ENCODE results near the gene ZBTB21.

The ZBTB21 gene

GRCh38 chr21:42032968-42033367 is 22.8 kb upstream of the ZBTB21 start:
- no peaks in the 10 kb centered on the region for H3K9me3 ChIP-seq (replicated peaks; ENCODE audit: insufficient read depth, low read length)
- peaks cover 39% of the 10 kb centered on the region for H3K4me1 ChIP-seq (ENCODE audit: low read length)
- H3K9me2 ChIP-seq (replicated peaks; ENCODE audit: insufficient read depth, low read length) = no peaks in the 10 kb centered on the region
- peak overlapping the region; percentile 19; the same call in 1 of the 2 replicates for H3K9ac ChIP-seq (ENCODE audit: low read length)
- DNase-seq = peak; percentile 54
- peak overlapping the region; percentile 91 for H3K4me2 ChIP-seq (ENCODE audit: low read depth, low read length)
- H3K36me3 ChIP-seq (replicated peaks; ENCODE audit: insufficient read depth, low read length) = no peaks in the 10 kb centered on the region
- H3K27me3 ChIP-seq (replicated peaks; ENCODE audit: insufficient read depth, low read length) = no peaks in the 10 kb centered on the region
- peaks cover 35% of the 10 kb centered on the region for H3F3A ChIP-seq (ENCODE audit: insufficient read depth, low read length)
- H4K20me1 ChIP-seq (ENCODE audit: insufficient read depth, low read length) = no peaks in the 10 kb centered on the region
- H3K27ac ChIP-seq (ENCODE audit: low read length) = peak overlapping the region; percentile 89; the same call in 1 of the 2 replicates
- H2AFZ ChIP-seq (ENCODE audit: low read length) = peak overlapping the region; percentile 32
- H3K4me3 ChIP-seq (ENCODE audit: low read length) = 0 out of 2 replicates have a peak overlapping the region, but pooled peaks have one; percentile 5
- TF ChIP-seq EZH2phosphoT487 (IDR thresholded peaks at IDR 0.05; ENCODE audit: low read length) = no peak
- TF ChIP-seq EZH2 (optimal IDR thresholded peaks at IDR 0.05; ENCODE audit: low read depth, low read length) = no peak
- TF ChIP-seq CTCF (IDR thresholded peaks at IDR 0.05; ENCODE audit: low read length) = no peak
- peaks cover 23% of the 10 kb centered on the region for H3K79me2 ChIP-seq (ENCODE audit: low read length)

GRCh38 chr21:42032266-42032665 is 22.1 kb upstream of the ZBTB21 start:
- peak overlapping the region; percentile 54 for H3K4me3 ChIP-seq (ENCODE audit: low read length)
- H3K27me3 ChIP-seq (replicated peaks; ENCODE audit: insufficient read depth, low read length) = no peaks in the 10 kb centered on the region
- H3K4me2 ChIP-seq (ENCODE audit: low read depth, low read length) = peak overlapping the region; percentile 91
- peaks cover 23% of the 10 kb centered on the region for H3K79me2 ChIP-seq (ENCODE audit: low read length)
- peak; percentile 26 for DNase-seq
- H3K9ac ChIP-seq (ENCODE audit: low read length) = peak overlapping the region; percentile 80
- peak overlapping the region; percentile 89 for H3K27ac ChIP-seq (ENCODE audit: low read length)
- TF ChIP-seq EZH2phosphoT487 (IDR thresholded peaks at IDR 0.05; ENCODE audit: low read length) (no peak), EZH2 (optimal IDR thresholded peaks at IDR 0.05; ENCODE audit: low read depth, low read length) (no peak), CTCF (IDR thresholded peaks at IDR 0.05; ENCODE audit: low read length) (no peak)
- H3K36me3 ChIP-seq (replicated peaks; ENCODE audit: insufficient read depth, low read length) = no peaks in the 10 kb centered on the region
- H3K9me2 ChIP-seq (replicated peaks; ENCODE audit: insufficient read depth, low read length) = no peaks in the 10 kb centered on the region
- peaks cover 39% of the 10 kb centered on the region for H3K4me1 ChIP-seq (ENCODE audit: low read length)
- no peaks in the 10 kb centered on the region for H3K9me3 ChIP-seq (replicated peaks; ENCODE audit: insufficient read depth, low read length)
- no peak overlapping the region for H2AFZ ChIP-seq (ENCODE audit: low read length)
- H4K20me1 ChIP-seq (ENCODE audit: insufficient read depth, low read length) = no peaks in the 10 kb centered on the region
- peaks cover 35% of the 10 kb centered on the region for H3F3A ChIP-seq (ENCODE audit: insufficient read depth, low read length)

GRCh38 chr21:42031816-42032215 is 21.7 kb upstream of the ZBTB21 start:
- peak; percentile 91 for DNase-seq
- no peaks in the 10 kb centered on the region for H3K27me3 ChIP-seq (replicated peaks; ENCODE audit: insufficient read depth, low read length)
- no peaks in the 10 kb centered on the region for H4K20me1 ChIP-seq (ENCODE audit: insufficient read depth, low read length)

More at GRCh38 chr21:42031816-42032215, 21.7 kb upstream of the ZBTB21 start:
- Histone ChIP-seq H3K4me2 (ENCODE audit: low read depth, low read length) (peak overlapping the region; percentile 91), H3K79me2 (ENCODE audit: low read length) (peaks cover 23% of the 10 kb centered on the region), H3K27ac (ENCODE audit: low read length) (peak overlapping the region; percentile 89), H3K9me2 (replicated peaks; ENCODE audit: insufficient read depth, low read length) (no peaks in the 10 kb centered on the region), H3K36me3 (replicated peaks; ENCODE audit: insufficient read depth, low read length) (no peaks in the 10 kb centered on the region), H3F3A (ENCODE audit: insufficient read depth, low read length) (peaks cover 35% of the 10 kb centered on the region), H3K4me3 (ENCODE audit: low read length) (peak overlapping the region; percentile 54), H3K9me3 (replicated peaks; ENCODE audit: insufficient read depth, low read length) (no peaks in the 10 kb centered on the region), H3K4me1 (ENCODE audit: low read length) (peaks cover 39% of the 10 kb centered on the region), H3K9ac (ENCODE audit: low read length) (peak overlapping the region; percentile 80), H2AFZ (ENCODE audit: low read length) (peak overlapping the region; percentile 39; the same call in 1 of the 2 replicates)
- TF ChIP-seq EZH2phosphoT487 (IDR thresholded peaks at IDR 0.05; ENCODE audit: low read length) (no peak), EZH2 (optimal IDR thresholded peaks at IDR 0.05; ENCODE audit: low read depth, low read length) (no peak), CTCF (IDR thresholded peaks at IDR 0.05; ENCODE audit: low read length) (no peak)

Measured in MM.1S (cell line).